Heart right ventricle (tissue), 16 donors: ENCODE measurements around the gene IGSF9B. TPM values are rescaled to one million over a fixed set of nuclear protein-coding genes. Genes with fewer than 3 reads are reported as not detected.

ENCODE experiments used
- ATAC-seq, 8 donors: fragments of 200-7000 bp; cut with Tn5 transposase; one replicate each; pipeline ENCODE4 v1.9.1; 2020; ENCODE audit warnings: mild to moderate bottlenecking in 8 of 8, moderate library complexity in 8 of 8, moderate number of reproducible peaks in 1 of 8
- DNase-seq, 2 donors: peaks; one replicate each; pipeline ENCODE4 v3.0.0-alpha.2; 2020
- H3K27ac ChIP-seq, 10 donors: fragments of 200-600 bp; sonication (generic) in 2 of 10; one replicate each; pipeline versions ENCODE4 v1.5.0 to v1.8.0; 2020 to 2022; ENCODE audit warnings: mild to moderate bottlenecking in 3 of 10
- H3K27me3 ChIP-seq, 7 donors: fragments of 200-600 bp; one replicate each; pipeline ENCODE4 v1.8.0; 2021 to 2022; ENCODE audit warnings: mild to moderate bottlenecking in 2 of 7
- H3K36me3 ChIP-seq, 9 donors: fragments of 200-600 bp; sonication (generic) in 1 of 9; one replicate each; pipeline versions ENCODE4 v1.5.0 to v1.8.0; 2020 to 2022; ENCODE audit warnings: mild to moderate bottlenecking in 2 of 9
- H3K4me1 ChIP-seq, 9 donors: fragments of 200-600 bp; sonication (generic) in 1 of 9; one replicate each; pipeline versions ENCODE4 v1.5.0 to v1.8.0; 2020 to 2022; ENCODE audit warnings: mild to moderate bottlenecking in 4 of 9
- H3K4me3 ChIP-seq, 10 donors: fragments of 200-600 bp; sonication (generic) in 2 of 10; one replicate each; pipeline versions ENCODE4 v1.5.0 to v1.8.0; 2020 to 2022; ENCODE audit warnings: mild to moderate bottlenecking in 7 of 10, moderate library complexity in 2 of 10
- H3K9me3 ChIP-seq, 11 donors: fragments of 200-600 bp in 10 of 11; sonication (generic) in 2 of 11; one replicate each; pipeline versions ENCODE4 v1.5.0 to v1.8.0; 2013 to 2022; ENCODE audit warnings: mild to moderate bottlenecking in 2 of 11, control low read depth in 1 of 11, moderate library complexity in 1 of 11
- CTCF ChIP-seq, 9 donors: fragments of 200-600 bp; sonication (generic) in 2 of 9; IDR thresholded peaks; one replicate each; pipeline versions ENCODE4 v1.5.0 to v1.8.0; 2021 to 2022; ENCODE audit warnings: antibody characterized with exemption in 9 of 9, mild to moderate bottlenecking in 5 of 9, moderate library complexity in 1 of 9
- WGBS, 2 donors: extraction: QIAGEN DNeasy Blood & Tissue Kit; methylation state at CpG; one replicate each; pipeline ENCODE4 v1.1.7; 2013; ENCODE audit warnings: inconsistent platforms in 1 of 2; 5-methylcytosine and 5-hydroxymethylcytosine counted together
- intact Hi-C, 10 donors: fragments of 100-400 bp; cut with DNase I; formaldehyde crosslinking; loops; one replicate each; pipeline versions ENCODE4 v1.11.1 to v1.14.2; 2022
- polyA plus RNA-seq, 2 donors: library from polyadenylated mRNA; stranded (reverse); fragments of 200-250 nt; gene quantifications; one replicate each; pipeline ENCODE4 v1.2.3, GENCODE V29; 2013
- total RNA-seq, 10 donors: library from RNA; stranded (reverse); fragmentation: NEBNext Ultra II Directional in 3 of 10; extraction: Animal tissue kit (Norgen Biotek cat#: 25700) in 3 of 10; gene quantifications; one replicate each; pipeline versions ENCODE4 v1.2.1 to v1.2.4, GENCODE V29; 2021 to 2023
- donor health status: Arrhythmogenic right ventricular cardiomyopathy.
- donor health status: ischemic (EF 13 %, LVEDD 7.1; RV severe dilation, severe dysfunction).
- donor health status: healthy with polysubstance abuse.
- donor health status: DM: no; HTN: yes; CAD: no.
- donor health status: DM: no; HTN: no; CAD: no.
- donor health status: ischemic (EF 25% LVEDD 6.9; RV normal size, moderate dysfunction).
- donor health status: ischemic (EF 25% LVEDD 5.7; RV mildly dilated, moderate dysfunction).
- donor health status: healthy.
- donor health status: DM: yes; HTN: yes; CAD: no.
- donor health status: Ischemic cardiomyopathy.
- donor health status: ischemic (EF 35%, LVEDD 5.7; RV mildly dilated, moderate dysfunction).
- donor health status: nonischemic (EF 11% LVEDD 7.7; RV severe dilation, severe dysfunction).
- donor health status: DM: yes; HTN: yes; CAD: no.
- donor health status: PGD.
- donor health status: ischemic (EF 29% LVEDD 5.4; RV normal size, mild dysfunction).
- donor health status: nonischemic (EF 23%, LVEDD 6.1; RV moderate dilation, normal function).

IGSF9B gene
- total and polyA plus RNA-seq, 12 donors = 6.7 to 72.3 (median 49.6) TPM

DNA sequence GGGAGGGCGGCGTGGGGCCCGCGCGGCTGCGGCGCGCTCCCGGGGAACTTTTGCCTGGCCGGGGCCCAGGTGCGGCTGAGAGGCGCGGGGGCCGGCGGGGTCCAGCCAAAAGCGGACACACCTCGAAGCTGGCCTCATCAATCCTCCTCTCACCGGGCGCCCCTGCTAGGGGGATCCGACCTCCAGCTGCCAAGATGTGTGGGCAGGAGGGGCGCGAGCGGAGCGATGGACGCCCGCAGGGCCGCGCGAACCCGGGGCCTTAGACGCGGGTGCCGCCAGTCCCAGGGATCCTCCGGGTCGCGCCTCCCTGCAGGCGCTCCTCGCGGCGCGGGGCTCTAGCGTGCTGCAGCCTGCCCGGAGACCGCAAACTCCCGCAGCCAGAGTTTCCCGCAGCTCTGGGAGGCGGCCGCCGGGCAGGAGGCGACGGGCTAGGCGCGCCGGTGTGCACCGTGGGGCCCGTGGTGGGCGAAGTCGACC lies 785 bp downstream of the IGSF9B start:
- DNase-seq (no peak), ATAC-seq (peak in 3 of 8 donors; percentile 7 to 20 (median 8))
- intact Hi-C loops = loop anchor here in 4 of 10 donors (5.0 kb wide), 3 partner anchors 71 to 81 kb away; no protein-coding TSS in a partner anchor
- 1% methylated on average over 58 of the region's 58 CpGs for WGBS, 2 donors
- H3K4me1 ChIP-seq = peaks cover 7 to 64% (median 39%) of the 10 kb centered on the region in 9 donors
- TF ChIP-seq CTCF (IDR thresholded peaks at IDR 0.05) = no peak
- H3K9me3 ChIP-seq = no peaks in the 10 kb centered on the region
- peak overlapping the region; percentile 67 to 96 (median 90) for H3K27ac ChIP-seq
- H3K36me3 ChIP-seq = no peaks in the 10 kb centered on the region
- peak overlapping the region; percentile 45 to 73 (median 68) for H3K4me3 ChIP-seq
- H3K27me3 ChIP-seq = peaks cover 0 to 70% (median 6%) of the 10 kb centered on the region in 7 donors

DNA sequence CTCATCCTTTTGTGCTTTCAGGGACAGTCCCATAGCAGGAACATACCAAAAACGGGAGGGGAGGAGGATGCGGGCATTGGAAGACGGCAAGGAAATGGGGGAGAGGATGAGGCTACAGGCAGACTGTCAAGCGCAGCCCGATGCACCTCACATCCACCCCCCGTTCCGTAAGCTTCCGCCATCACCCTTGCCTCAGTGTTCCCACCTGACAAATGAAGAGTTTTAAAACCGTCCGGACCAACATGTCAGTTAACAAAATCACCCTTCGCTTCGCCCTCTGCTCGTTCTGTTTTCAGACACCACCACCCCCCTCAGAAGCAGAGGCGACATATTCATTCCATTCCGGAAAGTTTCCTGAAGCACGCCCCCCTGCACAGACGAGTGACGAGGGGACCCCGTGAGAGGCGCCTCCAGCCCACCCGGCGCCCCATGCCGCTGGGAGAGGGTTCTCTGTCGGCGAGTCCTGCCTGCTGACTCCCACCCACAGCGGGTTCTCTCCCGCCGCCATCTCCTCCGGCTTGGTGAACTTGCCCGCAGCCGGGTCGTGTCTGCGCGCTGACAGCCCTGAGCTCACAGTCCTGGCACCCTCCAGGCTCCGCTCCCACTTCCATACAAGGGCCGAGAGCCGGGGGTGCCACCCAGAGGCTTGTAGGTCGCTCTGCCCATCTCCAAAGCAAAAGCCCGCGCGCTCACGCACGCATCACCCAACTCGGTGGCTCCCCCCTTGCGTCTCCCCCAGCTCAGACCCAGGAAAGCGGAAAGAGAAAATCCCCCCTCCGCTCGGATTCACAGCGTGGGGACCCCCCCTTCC lies 1.5 kb downstream of the IGSF9B start:
- DNase-seq = peak; percentile 73 to 74
- Histone ChIP-seq H3K27ac (peak overlapping the region; percentile 67 to 96 (median 90)), H3K4me1 (peaks cover 7 to 71% (median 44%) of the 10 kb centered on the region in 9 donors), H3K27me3 (peaks cover 0 to 72% (median 6%) of the 10 kb centered on the region in 7 donors), H3K36me3 (no peaks in the 10 kb centered on the region), H3K4me3 (peak overlapping the region; percentile 45 to 73 (median 68)), H3K9me3 (no peaks in the 10 kb centered on the region)
- intact Hi-C loops = loop anchor here in 4 of 10 donors (5.0 kb wide), 3 partner anchors 72 to 82 kb away; no protein-coding TSS in a partner anchor
- 2 to 4% methylated on average over 49 of the region's 49 CpGs for WGBS, 2 donors
- peak; percentile 56 to 76 (median 68) for ATAC-seq
- peak in 3 of 9 donors; percentile 14 to 32 (median 15) for TF ChIP-seq CTCF (IDR thresholded peaks at IDR 0.05)

GRCh38 chr11:133953999-133954398 lies 2.8 kb downstream of the IGSF9B start:
- intact Hi-C loops = loop anchor here in 1 of 10 donors (5.0 kb wide), 1 partner anchor 83 kb away; no protein-coding TSS in a partner anchor
- H3K36me3 ChIP-seq = no peaks in the 10 kb centered on the region
- H3K27ac ChIP-seq = peak overlapping the region in 9 of 10 donors; percentile 35 to 96 (median 90)
- no peak overlapping the region for H3K4me3 ChIP-seq
- no peak for TF ChIP-seq CTCF (IDR thresholded peaks at IDR 0.05)
- H3K9me3 ChIP-seq = no peaks in the 10 kb centered on the region
- DNase-seq (no peak), ATAC-seq (peak in 1 of 8 donors; percentile 0)
- H3K4me1 ChIP-seq = peaks cover 13 to 83% (median 53%) of the 10 kb centered on the region in 9 donors
- 73 to 75% methylated on average over 8 of the region's 8 CpGs for WGBS, 2 donors
- H3K27me3 ChIP-seq = peaks cover 0 to 70% (median 6%) of the 10 kb centered on the region in 7 donors

- TF ChIP-seq CTCF (IDR thresholded peaks at IDR 0.05) = no peak
- H3K4me3 ChIP-seq = no peak overlapping the region
- H3K9me3 ChIP-seq = no peaks in the 10 kb centered on the region
- no peak for DNase-seq
- peaks cover 17 to 88% (median 58%) of the 10 kb centered on the region in 9 donors for H3K4me1 ChIP-seq
- 24 to 34% methylated on average over 5 of the region's 5 CpGs for WGBS, 2 donors
- H3K27me3 ChIP-seq = peaks cover 0 to 65% (median 9%) of the 10 kb centered on the region in 7 donors
- no peaks in the 10 kb centered on the region for H3K36me3 ChIP-seq
- peak overlapping the region in 8 of 10 donors; percentile 31 to 96 (median 90) for H3K27ac ChIP-seq
- intact Hi-C loops = loop anchor here in 1 of 10 donors (5.0 kb wide), 1 partner anchor 84 kb away; no protein-coding TSS in a partner anchor
- ATAC-seq = no peak
Observed at GRCh38 chr11:133953547-133953946, 3.2 kb downstream of the IGSF9B start.
